HG02588 (cell line): ENCODE data around the gene H19.

Experiments used
- ATAC-seq: cut with Tn5 transposase; IDR thresholded peaks from one replicate; pipeline ENCODE4 v1.9.1; 2021; ENCODE audit warnings: mild to moderate bottlenecking, moderate library complexity; ENCODE audit not compliant: unreplicated experiment

Gene H19

GRCh38 chr11:1987024-1987423 is 10.6 kb downstream of the H19 start:
- no peak for ATAC-seq

DNA sequence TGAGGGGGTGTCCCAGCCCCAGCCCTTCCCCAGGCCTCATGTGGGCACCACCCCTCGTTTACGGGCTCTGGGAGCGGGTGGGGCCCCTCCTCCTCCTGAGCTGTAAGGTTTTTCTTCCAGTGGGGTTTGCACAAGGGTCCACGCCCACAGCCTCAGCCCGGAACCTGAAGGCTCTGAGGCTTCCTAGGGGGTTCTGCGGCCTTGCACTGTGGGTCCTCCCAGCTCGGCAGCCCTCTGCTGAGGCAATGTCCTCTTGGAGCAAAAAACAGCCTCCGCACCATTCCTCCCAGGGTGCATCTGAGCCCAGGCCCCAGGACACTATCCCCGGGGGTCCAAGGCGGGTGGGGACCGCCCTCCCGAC is 14.1 kb downstream of the H19 start:
- ATAC-seq = no peak

- ATAC-seq = no peak
These were observed 14.6 kb downstream of the H19 start for GRCh38 chr11:1982873-1983600.

- no peak for ATAC-seq
These were observed 18.0 kb downstream of the H19 start for GRCh38 chr11:1979607-1980006.

DNA sequence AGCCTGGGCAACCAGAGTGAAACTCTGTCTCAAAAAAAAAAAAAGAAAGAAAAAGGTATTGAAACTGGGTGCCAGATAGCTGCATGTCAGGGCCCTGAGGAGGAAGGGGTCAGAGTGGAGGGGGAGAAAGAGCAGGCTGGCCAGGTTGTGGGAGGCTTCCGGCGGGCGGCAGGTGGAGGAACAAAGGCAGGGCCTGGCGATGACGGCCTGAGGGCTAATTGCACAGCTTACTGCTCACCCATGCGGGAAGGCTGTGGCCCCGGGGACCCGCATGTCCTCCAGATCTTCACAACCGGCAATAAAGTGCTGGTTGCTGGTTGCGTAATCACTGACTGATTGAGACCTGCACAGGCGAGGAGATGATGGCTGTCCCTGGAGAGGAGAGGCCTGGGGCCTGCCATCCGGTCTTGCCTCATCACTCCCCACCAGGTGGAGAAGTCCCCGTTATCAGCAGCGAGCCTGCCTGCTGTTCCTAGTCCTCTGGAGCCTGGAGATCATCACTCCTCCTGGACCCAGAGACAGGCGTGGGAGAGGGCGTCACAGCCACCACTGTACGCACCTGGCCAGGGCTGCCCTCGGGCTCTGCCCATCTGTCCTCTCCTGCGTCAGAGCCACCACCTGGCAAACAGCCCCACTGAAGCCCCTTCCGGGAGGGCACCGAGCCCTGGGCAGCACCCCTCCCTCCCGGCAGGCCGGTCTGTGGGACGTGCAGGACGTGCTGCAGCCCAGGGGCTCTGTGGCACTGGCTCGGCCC is 18.7 kb downstream of the H19 start:
- ATAC-seq = no peak

- no peak for ATAC-seq
These were observed 22.5 kb downstream of the H19 start for GRCh38 chr11:1975185-1975584.

DNA sequence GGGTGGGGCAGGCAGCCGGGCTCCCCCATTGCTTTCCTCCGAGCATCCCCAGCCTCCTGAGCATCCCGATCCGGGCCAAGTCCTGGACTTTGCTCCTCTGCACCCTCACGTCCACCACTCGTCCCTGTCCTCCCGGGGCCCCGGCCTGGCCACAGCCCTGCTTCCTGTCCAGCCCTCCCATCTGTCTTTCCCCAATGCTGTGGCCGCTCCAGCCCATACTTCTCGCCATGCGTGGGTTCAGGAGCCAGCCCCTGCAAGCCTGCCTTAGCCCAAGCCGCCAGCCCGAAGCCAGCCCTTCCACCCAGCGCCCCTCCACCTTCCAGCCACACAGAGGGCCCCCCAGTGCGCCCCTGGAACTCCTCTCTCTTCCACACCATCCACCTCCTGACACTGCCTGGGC is 26.7 kb downstream of the H19 start:
- no peak for ATAC-seq

DNA sequence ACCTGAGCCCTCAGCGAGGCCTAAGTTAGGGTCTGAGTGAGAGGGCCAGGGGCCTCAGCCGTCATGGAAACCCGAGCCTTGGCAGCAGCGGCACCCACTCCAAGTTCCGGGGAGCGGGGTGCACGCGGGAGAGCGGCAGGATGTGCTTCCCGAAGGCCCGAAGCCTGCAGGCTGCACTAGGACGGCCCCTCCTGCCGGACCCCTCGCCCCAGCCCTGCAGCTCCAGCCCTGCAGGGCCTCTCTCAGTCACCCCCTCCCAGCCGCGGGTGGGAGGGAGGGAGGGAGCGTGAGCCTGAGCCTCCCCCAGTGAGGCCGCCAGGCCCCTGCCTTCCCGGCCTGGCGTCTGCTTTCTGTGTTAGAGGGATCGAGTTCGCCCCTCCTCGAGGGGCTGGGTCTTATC is 27.9 kb downstream of the H19 start:
- no peak for ATAC-seq

DNA sequence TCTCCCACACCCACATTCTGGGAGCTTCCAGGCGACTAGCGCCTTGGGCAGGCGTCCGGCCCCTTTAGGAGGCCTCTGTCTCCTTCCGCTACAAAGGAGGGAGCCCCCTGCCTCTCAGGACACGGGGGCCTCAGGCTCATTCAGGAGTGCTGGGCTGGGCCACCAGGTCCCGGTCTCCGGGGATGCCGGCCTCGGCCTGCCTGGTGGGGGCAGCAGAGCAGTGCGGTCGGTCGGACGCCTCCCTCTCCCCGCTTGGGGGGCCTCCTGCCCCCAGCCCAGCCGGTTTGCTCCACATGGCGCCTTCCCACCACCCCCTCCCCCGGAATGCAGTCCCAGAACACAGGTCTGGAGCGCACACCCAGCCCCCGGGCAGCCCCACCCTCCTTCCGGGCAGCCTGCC is 28.6 kb downstream of the H19 start:
- ATAC-seq = no peak

DNA sequence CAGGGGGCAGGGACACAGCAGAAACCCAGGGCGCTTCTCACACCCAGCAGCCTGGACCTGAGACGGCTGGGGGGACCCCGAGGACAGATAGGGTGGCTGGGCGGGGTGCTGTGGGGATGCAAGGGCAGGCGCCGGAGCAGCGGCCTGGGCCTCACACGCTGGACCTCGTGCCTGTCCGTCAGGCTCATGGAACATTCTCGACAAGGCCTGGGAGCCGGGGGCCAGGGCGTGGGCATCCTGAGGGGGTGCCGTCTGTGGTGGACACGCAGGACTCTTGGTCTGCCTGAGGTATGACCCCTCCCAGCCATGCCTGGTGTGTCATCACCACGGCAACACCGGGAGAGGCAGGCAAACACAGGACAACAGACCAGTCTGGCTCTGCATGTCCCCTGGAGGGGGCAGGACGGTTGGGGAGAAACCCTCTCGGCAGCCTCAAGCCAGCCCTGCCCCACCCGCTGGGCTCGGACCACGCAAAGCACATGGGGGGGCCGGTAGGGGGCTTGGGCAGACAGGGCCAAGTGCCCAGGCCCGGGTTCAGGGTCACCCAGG is 29.1 kb downstream of the H19 start:
- no peak for ATAC-seq

DNA sequence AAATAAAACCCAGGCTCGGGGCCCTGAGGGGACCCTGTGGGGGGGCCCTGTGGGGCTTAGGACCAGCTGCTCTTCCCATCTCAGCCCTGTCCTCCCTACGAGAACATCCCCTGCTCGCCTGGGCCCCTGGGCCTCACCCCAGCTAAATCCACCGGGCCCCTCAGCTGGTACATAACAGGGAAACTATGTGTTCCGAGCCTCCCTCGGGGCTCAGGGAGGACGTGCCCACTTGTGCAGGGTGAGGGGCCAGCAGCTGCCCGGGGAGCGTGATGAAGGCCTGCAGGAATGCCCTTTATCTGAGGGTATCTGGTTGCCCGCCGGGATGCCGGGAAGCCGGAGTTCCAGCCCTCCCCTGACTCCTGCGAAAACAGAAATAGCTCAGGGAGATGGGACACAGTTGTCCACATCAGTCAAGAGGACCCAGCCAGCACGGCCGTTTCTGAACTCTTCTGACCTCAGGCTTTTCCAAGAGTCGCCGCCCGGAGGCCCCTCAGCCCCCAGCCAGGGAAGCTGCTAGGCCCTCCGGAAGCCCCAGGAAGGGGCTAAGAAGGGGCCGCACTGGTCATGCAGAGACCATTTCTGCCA is 29.9 kb downstream of the H19 start:
- no peak for ATAC-seq

- no peak for ATAC-seq
These were observed 31.1 kb downstream of the H19 start for GRCh38 chr11:1966531-1966930.

GRCh38 chr11:1964955-1965354 is 32.7 kb downstream of the H19 start:
- ATAC-seq = no peak

DNA sequence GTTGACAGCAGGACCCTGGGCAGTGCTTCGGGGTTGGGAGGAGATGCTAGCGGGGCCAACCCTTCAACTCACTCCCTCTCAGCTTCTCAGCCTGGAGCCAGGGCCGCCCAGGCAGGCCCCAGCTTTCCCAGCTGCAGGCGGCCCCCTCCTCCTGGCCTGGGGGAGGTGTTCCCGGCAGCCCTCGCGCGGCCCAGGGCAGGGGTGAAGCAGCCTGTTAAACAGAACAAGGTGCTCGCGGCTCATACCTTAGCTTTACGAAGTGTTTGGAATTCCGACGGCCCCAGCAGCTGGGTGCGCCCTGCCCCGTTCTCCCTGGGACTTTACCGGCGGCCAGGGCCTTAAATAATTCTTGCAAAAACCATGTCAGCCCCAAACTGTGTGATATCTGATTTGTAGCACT is 33.3 kb downstream of the H19 start:
- ATAC-seq = no peak

- ATAC-seq = no peak
These were observed 33.8 kb downstream of the H19 start for GRCh38 chr11:1963864-1964263.

DNA sequence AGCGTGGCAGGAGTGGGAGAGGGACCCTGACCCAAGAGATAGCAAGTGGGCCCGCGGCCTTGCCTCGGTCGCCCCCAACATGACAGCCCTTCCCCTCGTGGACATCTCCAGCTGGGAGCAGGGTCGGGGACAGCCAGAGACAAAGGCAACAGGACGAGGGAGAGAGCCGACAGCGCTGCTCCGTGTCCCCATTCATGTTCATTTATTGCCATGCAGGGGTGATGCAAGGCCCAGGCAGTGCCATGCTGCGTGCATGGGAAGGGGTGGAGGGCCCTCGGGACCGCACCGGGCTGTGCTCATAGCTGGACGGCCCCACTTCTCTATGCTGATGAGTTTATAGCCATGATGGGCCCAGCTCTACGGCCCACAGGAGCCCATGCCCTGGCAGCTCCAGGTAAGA is 37.9 kb downstream of the H19 start:
- no peak for ATAC-seq

DNA sequence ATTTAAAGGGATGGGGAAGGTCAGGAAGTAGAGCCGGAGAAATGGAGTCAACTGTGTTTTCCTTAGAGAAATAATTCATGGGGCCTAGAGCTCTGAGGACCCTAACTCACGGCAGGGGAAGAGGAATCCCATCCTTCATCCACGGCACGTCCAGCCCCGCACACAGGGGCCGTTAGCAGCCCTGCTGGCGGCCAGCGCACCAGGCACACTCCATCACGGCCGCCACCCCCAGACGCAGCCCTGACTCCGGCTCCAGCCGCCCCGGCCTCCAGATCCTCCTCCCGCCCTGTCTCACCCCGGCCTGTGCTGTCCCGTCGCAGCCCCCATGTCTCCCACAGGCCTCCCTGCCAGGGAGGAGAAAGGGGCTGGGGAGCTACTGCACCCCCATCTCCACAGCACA is 39.3 kb downstream of the H19 start:
- ATAC-seq = no peak

GRCh38 chr11:1953489-1954266 is 44.0 kb downstream of the H19 start:
- ATAC-seq = no peak

- ATAC-seq = no peak
These were observed 44.7 kb downstream of the H19 start for GRCh38 chr11:1952806-1953482.

GRCh38 chr11:1949922-1950321 is 47.7 kb downstream of the H19 start:
- ATAC-seq = no peak

DNA sequence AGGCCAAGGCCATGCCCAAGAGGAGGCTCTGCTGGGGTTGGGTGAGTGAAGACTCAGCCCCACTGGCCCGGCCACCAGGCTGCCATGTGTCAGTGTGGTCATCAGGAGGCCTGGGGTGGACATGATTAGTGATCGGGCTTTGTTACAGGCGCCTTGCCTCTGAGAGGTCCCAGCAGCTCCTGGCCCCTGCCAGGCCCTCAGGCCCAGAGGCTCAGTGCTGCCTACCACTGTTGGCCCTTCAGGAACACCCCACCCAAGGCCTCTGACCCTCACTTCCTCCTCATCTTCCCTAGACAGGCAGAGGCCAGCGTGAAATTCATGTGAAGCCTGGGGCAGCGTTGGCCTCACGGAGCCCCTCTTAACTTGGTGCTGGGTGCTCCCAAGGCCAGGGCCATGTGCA is 48.3 kb downstream of the H19 start:
- ATAC-seq = no peak
